HG03064 (cell line): ENCODE results near the gene ANO9.
"Not testable (repeated sequence)": the region's sequence is repeated elsewhere in the genome, so short reads cannot be mapped to it uniquely, and the experiment has no call there.

Experiments used
- ATAC-seq: cut with Tn5 transposase; IDR thresholded peaks from one replicate; pipeline ENCODE4 v1.9.1; 2021; ENCODE audit warnings: low read depth; ENCODE audit not compliant: unreplicated experiment

Gene ANO9

DNA sequence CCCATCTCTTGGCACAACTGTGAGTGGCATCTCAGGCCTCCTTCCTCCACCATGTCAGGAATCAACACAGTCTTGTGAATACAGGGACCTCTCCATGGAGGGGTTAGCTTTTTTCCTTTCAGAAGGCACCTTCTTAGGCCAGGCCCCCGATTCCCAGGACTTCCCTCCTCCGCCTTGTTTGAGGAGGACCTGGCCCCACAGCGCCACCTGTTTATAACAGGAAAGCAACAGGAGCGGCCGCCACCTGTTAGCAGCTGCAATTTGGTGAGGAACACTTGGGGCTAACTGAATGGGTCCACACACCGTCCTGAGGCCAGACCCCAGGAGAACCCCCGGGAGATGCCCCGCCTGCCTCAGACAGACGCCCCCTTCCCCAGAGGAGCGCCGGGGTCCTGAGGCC lies 51.6 kb downstream of the ANO9 start:
- ATAC-seq: no peak

GRCh38 chr11:389369-389768 lies 52.4 kb downstream of the ANO9 start:
- not testable (repeated sequence) for ATAC-seq

GRCh38 chr11:387193-387793 lies 54.5 kb downstream of the ANO9 start:
- ATAC-seq: no peak

- no peak for ATAC-seq
These were observed 55.3 kb downstream of the ANO9 start for GRCh38 chr11:386483-386882.

DNA sequence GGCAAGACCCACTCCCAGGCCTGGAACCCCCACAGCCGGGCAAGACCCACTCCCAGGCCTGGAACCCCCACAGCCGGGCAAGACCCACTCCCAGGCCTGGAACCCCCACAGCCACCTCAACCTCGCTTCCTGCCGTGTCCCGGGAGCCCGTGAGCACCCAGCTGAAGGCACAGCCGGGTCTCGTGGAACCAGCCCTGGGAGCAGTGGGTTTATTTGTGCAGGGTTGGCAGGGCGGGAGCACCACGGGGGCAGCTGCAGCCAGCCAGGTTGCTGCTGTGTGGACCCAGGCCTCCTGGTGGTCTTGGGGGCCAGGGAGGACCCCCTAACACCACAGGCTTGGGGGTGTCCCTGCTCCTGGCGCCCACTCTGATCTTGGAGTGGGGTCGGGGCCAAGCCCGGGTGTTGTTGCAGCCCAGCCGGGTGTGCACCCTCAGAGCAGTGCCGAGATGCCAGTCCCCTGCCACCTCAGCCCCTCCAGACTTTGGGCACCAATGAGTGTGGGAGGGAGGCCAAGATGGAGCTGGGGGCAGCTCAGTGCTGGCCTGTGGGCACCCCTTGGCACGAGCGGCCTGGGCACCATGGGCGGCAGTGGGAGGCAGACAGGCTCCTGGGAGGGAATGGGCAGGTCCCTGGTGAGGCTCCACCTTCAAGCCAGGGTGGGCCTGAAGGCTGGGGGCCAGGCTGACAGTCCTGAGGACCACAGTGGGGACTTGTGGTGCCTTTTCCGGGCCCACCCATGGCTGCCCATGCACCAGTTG lies 56.0 kb downstream of the ANO9 start:
- ATAC-seq: no peak

- no peak for ATAC-seq
These were observed 57.3 kb downstream of the ANO9 start for GRCh38 chr11:384511-384910.

DNA sequence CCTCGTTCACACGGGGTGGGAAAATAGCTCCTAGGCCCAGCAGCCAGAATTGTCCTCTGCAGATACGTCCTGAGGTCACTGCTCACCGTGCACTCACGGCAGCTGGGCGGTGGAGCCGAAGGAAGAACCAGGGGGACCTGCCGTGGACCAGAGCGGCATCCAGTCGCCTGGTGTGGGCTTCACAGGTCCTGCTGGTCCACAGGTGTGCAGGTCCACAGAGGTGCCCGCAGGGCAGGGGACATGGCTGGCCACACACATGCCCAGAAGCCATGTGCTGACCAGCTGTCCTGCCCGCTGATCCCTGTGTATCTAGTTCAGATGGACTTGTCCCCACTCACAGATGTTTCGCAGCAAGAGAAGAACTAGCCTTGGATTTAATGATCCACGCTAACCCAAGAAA lies 58.4 kb downstream of the ANO9 start:
- ATAC-seq: no peak

GRCh38 chr11:382081-382629 lies 59.7 kb downstream of the ANO9 start:
- no peak for ATAC-seq

DNA sequence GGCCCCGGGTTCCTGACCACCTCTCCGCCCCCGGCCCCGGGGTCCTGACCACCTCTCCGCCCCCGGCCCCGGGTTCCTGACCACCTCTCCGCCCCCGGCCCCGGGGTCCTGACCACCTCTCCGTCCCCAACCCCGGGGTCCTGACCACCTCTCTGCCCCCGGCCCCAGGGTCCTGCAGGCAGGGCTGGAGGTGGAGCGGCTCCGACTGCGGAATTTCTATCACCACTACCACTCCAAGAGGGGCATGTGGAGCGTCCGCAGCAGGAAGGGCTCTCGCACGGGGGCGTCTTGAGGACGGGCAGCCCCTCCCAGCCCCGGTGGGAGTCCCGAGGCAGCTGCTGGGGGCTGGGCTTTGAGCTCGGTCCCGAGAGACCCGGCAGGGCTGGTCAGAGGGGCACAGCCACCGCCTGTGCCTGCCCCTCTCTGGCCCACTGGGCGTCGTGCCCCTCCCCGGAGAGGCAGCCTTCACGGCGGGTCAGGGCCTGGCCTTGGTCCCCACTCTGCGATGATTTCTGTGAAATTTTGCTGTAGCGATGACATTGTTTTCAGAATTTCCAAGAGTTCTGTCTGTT lies 60.2 kb downstream of the ANO9 start:
- ATAC-seq: no peak

- no peak for ATAC-seq
These were observed 60.8 kb downstream of the ANO9 start for GRCh38 chr11:380996-381395.

DNA sequence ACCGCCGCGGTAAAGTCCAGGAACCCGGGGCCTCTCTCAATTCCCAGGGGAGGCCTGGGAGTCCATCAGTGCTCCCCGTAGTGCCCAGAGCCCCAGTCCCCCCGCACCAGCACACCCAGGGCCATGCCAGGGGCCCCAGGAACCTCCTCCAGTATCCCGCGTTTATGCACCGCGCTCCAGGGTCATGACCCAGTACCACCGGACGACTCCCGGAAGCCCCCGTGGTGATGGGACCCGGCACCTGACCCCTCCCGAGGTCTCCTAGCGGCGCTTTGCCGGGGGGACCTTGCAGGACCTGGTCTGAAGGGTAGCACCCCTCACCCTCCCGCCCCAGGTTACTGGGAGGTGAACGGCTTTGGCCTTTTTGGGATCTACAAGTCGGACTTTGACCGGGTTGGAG lies 61.3 kb downstream of the ANO9 start:
- ATAC-seq: no peak

DNA sequence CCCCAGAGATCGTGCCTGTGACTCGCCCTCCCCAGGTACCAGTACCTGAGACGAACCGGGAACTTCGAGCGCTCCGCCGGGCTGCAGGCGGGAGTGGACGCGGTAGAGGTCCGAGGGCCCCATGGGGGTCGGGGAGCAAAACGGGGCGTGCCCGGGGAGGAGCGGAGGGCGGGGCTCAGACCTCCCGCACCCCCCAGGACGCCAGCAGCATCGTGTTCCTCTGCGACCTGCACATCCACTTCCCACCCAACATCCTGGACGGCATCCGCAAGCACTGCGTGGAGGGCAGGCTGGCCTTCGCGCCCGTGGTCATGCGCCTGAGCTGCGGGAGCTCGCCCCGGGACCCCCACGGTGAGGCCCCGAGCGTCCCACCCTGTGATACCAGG lies 61.7 kb downstream of the ANO9 start:
- no peak for ATAC-seq

DNA sequence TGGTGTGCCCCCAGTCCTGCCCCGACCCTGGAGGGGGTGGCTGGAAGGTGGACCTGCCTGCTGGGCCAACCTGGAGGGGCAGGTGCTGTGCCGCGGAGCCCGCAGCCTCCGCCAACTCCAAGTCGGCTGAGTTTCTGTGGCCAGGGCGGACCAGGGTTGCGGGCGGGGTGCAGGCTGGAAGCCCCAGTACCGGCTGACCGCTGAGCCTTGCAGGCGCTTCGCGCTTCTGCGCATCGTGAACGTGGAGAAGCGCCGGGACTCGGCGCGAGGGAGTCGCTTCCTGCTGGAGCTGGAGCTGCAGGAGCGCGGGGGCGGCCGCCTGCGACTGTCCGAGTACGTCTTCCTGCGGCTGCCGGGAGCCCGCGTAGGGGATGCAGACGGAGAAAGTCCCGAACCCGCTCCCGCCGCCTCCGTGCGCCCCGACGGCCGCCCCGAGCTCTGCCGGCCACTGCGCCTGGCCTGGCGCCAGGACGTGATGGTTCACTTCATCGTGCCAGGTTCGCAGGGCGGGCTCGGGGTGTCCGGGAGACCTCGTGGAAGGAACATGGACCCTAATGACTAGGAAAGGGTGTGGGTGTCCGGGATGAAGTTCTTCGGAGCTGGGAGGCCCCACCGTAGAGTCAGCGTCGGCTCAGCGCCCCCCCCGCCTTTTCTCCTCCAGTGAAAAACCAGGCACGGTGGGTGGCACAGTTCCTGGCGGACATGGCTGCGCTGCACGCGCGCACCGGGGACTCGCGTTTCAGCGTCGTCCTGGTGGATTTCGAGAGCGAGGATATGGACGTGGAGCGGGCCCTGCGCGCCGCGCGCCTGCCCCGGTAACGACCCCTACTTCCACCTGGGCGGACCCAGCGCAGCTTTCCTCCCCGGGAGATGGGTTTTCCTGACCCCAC lies 62.4 kb downstream of the ANO9 start:
- no peak for ATAC-seq

- no peak for ATAC-seq
These were observed 63.8 kb downstream of the ANO9 start for GRCh38 chr11:377883-378500.

GRCh38 chr11:377174-377865 lies 64.5 kb downstream of the ANO9 start:
- no peak for ATAC-seq

DNA sequence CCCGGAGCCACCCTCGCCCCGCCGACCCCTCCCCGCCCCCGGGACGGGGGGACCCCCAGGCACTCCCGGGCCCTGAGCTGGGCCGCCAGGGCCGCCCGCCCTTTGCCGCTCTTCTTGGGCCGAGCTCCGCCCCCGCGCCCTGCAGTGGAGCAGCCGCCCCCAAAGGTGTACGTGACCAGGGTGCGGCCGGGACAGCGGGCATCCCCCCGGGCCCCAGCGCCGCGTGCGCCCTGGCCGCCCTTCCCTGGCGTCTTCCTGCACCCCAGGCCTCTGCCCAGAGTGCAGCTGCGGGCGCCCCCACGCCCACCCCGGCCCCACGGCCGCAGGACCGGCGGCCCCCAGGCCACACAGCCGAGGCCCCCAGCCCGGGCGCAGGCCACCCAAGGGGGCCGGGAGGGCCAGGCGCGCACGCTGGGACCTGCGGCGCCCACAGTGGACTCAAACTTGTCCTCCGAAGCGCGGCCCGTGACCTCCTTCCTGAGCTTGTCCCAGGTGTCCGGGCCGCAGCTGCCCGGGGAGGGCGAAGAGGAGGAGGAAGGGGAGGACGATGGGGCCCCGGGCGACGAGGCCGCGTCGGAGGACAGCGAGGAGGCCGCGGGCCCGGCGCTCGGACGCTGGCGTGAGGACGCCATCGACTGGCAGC lies 65.2 kb downstream of the ANO9 start:
- ATAC-seq: no peak

- ATAC-seq: no peak
These were observed 66.5 kb downstream of the ANO9 start for GRCh38 chr11:375065-376025.
